Lung (tissue), 12 donors: ENCODE data around the gene FOXC1. TPM values are rescaled to one million over a fixed set of nuclear protein-coding genes. Genes with fewer than 3 reads are reported as not detected.

ENCODE experiments used
- ATAC-seq: fragments of 200-7000 bp; cut with Tn5 transposase; one replicate; pipeline ENCODE4 v1.9.1; 2020; ENCODE audit warnings: moderate number of reproducible peaks; ENCODE audit not compliant: insufficient read depth, low FRiP score
- DNase-seq, 3 donors: peaks; one replicate each; pipeline ENCODE4 v3.0.0-alpha.2; 2013 to 2017
- H3K27ac ChIP-seq, 2 donors: one replicate each; pipeline ENCODE4 v1.5.1; 2013; ENCODE audit warnings: mild to moderate bottlenecking in 2 of 2, moderate library complexity in 2 of 2, control low read depth in 1 of 2, inconsistent platforms in 1 of 2, low read depth in 1 of 2, low read length in 1 of 2
- H3K27me3 ChIP-seq, 3 donors: one replicate each; pipeline ENCODE4 v1.5.1; 2013; ENCODE audit warnings: low read length in 2 of 3; ENCODE audit not compliant: control insufficient read depth in 3 of 3, insufficient read depth in 3 of 3
- H3K36me3 ChIP-seq, 4 donors: one replicate each; pipeline ENCODE4 v1.5.1; 2013; ENCODE audit warnings: low read length in 4 of 4, mild to moderate bottlenecking in 1 of 4, moderate library complexity in 1 of 4; ENCODE audit not compliant: control insufficient read depth in 4 of 4, insufficient read depth in 4 of 4
- H3K4me1 ChIP-seq, 5 donors: one replicate each; pipeline ENCODE4 v1.5.1; 2013; ENCODE audit warnings: low read length in 5 of 5, mild to moderate bottlenecking in 2 of 5, moderate library complexity in 1 of 5; ENCODE audit not compliant: control insufficient read depth in 5 of 5, insufficient read depth in 5 of 5
- H3K4me3 ChIP-seq: one replicate; pipeline ENCODE4 v1.5.1; 2013; ENCODE audit warnings: mild to moderate bottlenecking, control low read depth, moderate library complexity
- H3K9ac ChIP-seq, 2 donors: one replicate each; pipeline ENCODE4 v1.5.1; 2013; ENCODE audit warnings: low read length in 2 of 2, control low read depth in 1 of 2; ENCODE audit not compliant: insufficient read depth in 1 of 2
- H3K9me3 ChIP-seq, 4 donors: one replicate each; pipeline ENCODE4 v1.5.1; 2013; ENCODE audit warnings: low read length in 3 of 4, mild to moderate bottlenecking in 1 of 4, moderate library complexity in 1 of 4; ENCODE audit not compliant: control insufficient read depth in 4 of 4, insufficient read depth in 3 of 4
- WGBS, 2 donors: extraction: QIAGEN DNeasy Blood & Tissue Kit; methylation state at CpG; one replicate each; pipeline ENCODE4 v1.1.7; 2013; 5-methylcytosine and 5-hydroxymethylcytosine counted together
- polyA plus RNA-seq, 2 donors: library from polyadenylated mRNA; stranded (reverse); fragments of 200-250 nt; gene quantifications; one replicate each; pipeline ENCODE4 v1.2.1, GENCODE V29; 2013
- total RNA-seq, 2 donors: library from RNA; depleted of rRNA in 1 of 2; stranded (reverse); fragments of >200 nt in 1 of 2; gene quantifications; one replicate each; pipeline ENCODE4 v1.2.1, GENCODE V29; 2014 to 2021
- TF ChIP-seq, protein P1 (sequence below): IDR thresholded peaks from 2 replicates; pipeline ENCODE4 v1.5.1; 2012; ENCODE audit warnings: mild to moderate bottlenecking; ENCODE audit errors: control extremely low read depth, extremely low read depth
- donor health status: control.
- donor health status: control.
- donor health status: Bipolar disorder and iron deficiency.
- donor health status: healthy.
- donor health status: DM: yes; HTN: yes; CAD: no.

FOXC1 gene
- total and polyA plus RNA-seq, 4 donors: 1.4 to 6.2 (median 2.5) TPM

DNA sequence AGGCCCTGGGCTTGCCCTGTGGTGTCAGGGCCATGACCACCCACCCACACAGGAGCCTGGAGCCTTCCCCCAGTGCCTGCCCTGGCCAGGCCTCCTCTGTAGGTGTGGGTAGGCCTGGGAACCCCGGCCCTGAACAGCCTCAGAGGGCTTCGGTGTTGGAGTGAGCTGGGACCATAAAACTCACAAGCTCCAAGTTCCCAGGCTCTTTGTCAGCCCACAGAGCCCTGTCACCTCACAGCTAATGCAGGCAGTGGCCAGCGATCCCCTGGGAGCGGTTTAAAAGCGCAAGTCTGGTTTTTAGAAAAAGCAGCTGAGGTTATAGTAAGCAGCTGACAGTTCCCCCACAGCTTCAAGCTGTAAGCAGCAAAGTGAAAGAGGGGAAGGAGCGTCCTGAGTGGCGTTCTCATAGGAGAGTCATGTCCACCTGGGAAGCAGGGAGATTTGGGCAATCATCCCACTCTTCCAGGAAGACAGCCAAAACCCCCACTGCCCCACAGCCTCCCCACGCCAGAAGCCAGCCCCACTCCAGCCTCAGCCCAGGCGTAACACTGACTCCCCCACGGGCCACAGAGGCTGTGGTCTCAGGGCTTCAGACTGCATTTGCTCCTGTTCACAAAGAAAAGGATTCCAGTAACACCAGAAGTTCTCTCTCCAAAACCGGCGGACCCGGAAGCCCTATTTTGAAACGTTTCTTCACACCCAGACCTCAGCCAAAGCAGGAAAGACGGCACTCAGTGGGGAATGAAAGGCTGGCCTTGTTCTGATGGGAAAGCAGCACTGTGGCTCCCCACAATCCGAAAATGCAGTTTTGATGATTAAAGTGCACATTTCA lies 34.3 kb upstream of the FOXC1 start:
- TF ChIP-seq, protein P1, sequence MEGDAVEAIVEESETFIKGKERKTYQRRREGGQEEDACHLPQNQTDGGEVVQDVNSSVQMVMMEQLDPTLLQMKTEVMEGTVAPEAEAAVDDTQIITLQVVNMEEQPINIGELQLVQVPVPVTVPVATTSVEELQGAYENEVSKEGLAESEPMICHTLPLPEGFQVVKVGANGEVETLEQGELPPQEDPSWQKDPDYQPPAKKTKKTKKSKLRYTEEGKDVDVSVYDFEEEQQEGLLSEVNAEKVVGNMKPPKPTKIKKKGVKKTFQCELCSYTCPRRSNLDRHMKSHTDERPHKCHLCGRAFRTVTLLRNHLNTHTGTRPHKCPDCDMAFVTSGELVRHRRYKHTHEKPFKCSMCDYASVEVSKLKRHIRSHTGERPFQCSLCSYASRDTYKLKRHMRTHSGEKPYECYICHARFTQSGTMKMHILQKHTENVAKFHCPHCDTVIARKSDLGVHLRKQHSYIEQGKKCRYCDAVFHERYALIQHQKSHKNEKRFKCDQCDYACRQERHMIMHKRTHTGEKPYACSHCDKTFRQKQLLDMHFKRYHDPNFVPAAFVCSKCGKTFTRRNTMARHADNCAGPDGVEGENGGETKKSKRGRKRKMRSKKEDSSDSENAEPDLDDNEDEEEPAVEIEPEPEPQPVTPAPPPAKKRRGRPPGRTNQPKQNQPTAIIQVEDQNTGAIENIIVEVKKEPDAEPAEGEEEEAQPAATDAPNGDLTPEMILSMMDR: no peak
- peak; percentile 13 for ATAC-seq
- Histone ChIP-seq H3K9me3 (peaks cover 0 to 7% (median 3%) of the 10 kb centered on the region in 4 donors), H3K27me3 (no peaks in the 10 kb centered on the region), H3K4me3 (no peak overlapping the region), H3K9ac (peak overlapping the region in 1 of 2 donors; percentile 44), H3K36me3 (no peaks in the 10 kb centered on the region), H3K4me1 (peaks cover 0 to 26% (median 3%) of the 10 kb centered on the region in 5 donors), H3K27ac (peak overlapping the region in 1 of 2 donors; percentile 37)
- 52 to 70% methylated on average over 16 of the region's 16 CpGs for WGBS, 2 donors
- DNase-seq: peak; percentile 56 to 84 (median 77)

DNA sequence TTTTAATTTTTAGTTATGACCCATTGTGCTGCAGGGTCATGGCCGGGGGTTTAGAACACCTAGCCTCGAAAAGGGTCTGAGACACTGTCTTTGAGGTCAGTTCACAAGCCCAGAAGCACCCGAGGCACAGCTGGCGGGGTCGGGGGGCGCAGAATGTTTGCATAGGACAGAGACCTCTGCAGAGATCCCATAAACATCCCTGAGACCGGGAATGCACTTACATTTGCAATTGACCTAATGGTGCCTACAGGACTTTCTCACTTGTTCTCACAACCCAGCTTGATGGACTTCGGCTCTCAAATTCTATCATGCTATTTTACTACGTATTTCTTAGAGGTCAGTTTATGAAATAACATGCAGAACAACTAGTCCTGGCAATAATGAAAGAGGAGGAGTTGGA lies 33.5 kb upstream of the FOXC1 start:
- ATAC-seq (no peak), DNase-seq (no peak)
- Histone ChIP-seq H3K9me3 (peaks cover 0 to 6% (median 3%) of the 10 kb centered on the region in 4 donors), H3K36me3 (no peaks in the 10 kb centered on the region), H3K9ac (no peak overlapping the region), H3K27me3 (no peaks in the 10 kb centered on the region), H3K27ac (no peak overlapping the region), H3K4me3 (no peak overlapping the region), H3K4me1 (peaks cover 0 to 26% (median 3%) of the 10 kb centered on the region in 5 donors)
- TF ChIP-seq, protein P1: no peak
- WGBS, 2 donors: 80 to 88% methylated on average over 9 of the region's 9 CpGs

DNA sequence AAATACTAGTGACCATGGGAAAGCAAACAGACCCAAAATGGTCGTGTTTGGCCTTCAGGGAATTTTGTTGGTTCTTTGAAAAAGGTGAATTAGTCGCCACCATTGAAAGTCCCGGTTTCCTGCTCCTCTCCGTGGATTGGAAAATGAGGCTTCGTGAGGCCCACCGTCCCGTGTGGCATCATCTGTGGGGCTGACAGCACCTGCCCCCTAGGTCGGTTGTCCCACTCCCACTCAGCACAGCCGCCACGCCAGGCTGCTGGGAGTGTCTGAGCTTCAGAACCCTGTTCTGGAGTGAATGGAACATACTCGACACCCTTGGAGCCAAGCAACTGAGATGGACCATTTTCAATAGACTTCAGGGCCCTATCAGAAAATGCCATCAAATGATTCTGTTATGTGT lies 33.0 kb upstream of the FOXC1 start:
- peaks cover 0 to 10% (median 0%) of the 10 kb centered on the region in 4 donors for H3K9me3 ChIP-seq
- TF ChIP-seq, protein P1: no peak
- H3K4me3 ChIP-seq: no peak overlapping the region
- WGBS, 2 donors: 93 to 95% methylated on average over 11 of the region's 11 CpGs
- H3K27ac ChIP-seq: no peak overlapping the region
- no peak overlapping the region for H3K9ac ChIP-seq
- H3K27me3 ChIP-seq: no peaks in the 10 kb centered on the region
- ATAC-seq (no peak), DNase-seq (no peak)
- no peaks in the 10 kb centered on the region for H3K36me3 ChIP-seq
- peaks cover 0 to 26% (median 3%) of the 10 kb centered on the region in 5 donors for H3K4me1 ChIP-seq
